GM23338 (cell line): ENCODE results near the gene ACSM4. TPM values are rescaled to one million over a fixed set of nuclear protein-coding genes. Genes with fewer than 3 reads are reported as not detected.

Source experiments
- ATAC-seq: fragments of 200-7000 bp; cut with Tn5 transposase; 3 replicates; pipeline ENCODE4 v1.9.1; 2020
- DNase-seq: peaks from one replicate; pipeline ENCODE4 v3.0.0-alpha.2; 2015; ENCODE audit warnings: low spot score
- H2AFZ ChIP-seq: fragments of 200-600 bp; sonication (generic); 2 replicates; pipeline ENCODE4 v1.8.0; 2016; ENCODE audit warnings: antibody characterized with exemption, mild to moderate bottlenecking, moderate library complexity
- H3F3A ChIP-seq: fragments of 200-600 bp; sonication (generic); replicated peaks from 2 replicates; pipeline ENCODE4 v1.8.0; 2017; ENCODE audit warnings: antibody characterized with exemption, mixed run types, low read depth
- H3K27ac ChIP-seq: fragments of 200-600 bp; sonication (generic); 2 replicates; pipeline ENCODE4 v1.6.1; 2016; ENCODE audit warnings: low read depth
- H3K27me3 ChIP-seq: fragments of 200-600 bp; sonication (generic); 2 replicates; pipeline ENCODE4 v1.8.0; 2016; ENCODE audit warnings: mild to moderate bottlenecking, mixed run types, moderate library complexity; ENCODE audit not compliant: insufficient read depth
- H3K36me3 ChIP-seq: fragments of 200-600 bp; sonication (generic); 2 replicates; pipeline ENCODE4 v1.8.0; 2016; ENCODE audit warnings: mild to moderate bottlenecking; ENCODE audit not compliant: insufficient read depth
- H3K4me1 ChIP-seq: fragments of 200-600 bp; sonication (generic); 2 replicates; pipeline ENCODE4 v1.8.0; 2016; ENCODE audit warnings: mild to moderate bottlenecking, moderate library complexity; ENCODE audit not compliant: insufficient read depth
- H3K4me2 ChIP-seq: fragments of 200-600 bp; sonication (generic); 2 replicates; pipeline ENCODE4 v1.7.1; 2017; ENCODE audit warnings: mixed run types
- H3K4me3 ChIP-seq: fragments of 200-600 bp; sonication (generic); 2 replicates; pipeline ENCODE4 v1.6.1; 2016; ENCODE audit warnings: mixed run types
- H3K79me2 ChIP-seq: fragments of 200-600 bp; sonication (generic); replicated peaks from 2 replicates; pipeline ENCODE4 v1.8.0; 2017; ENCODE audit warnings: mild to moderate bottlenecking; ENCODE audit not compliant: insufficient read depth
- H3K9me2 ChIP-seq: fragments of 200-600 bp; sonication (generic); 2 replicates; pipeline ENCODE4 v1.8.0; 2017; ENCODE audit not compliant: insufficient read depth
- H4K20me1 ChIP-seq: fragments of 200-600 bp; sonication (generic); replicated peaks from 2 replicates; pipeline ENCODE4 v1.8.0; 2017; ENCODE audit warnings: mild to moderate bottlenecking; ENCODE audit not compliant: insufficient read depth
- H3K27ac Mint-ChIP-seq: 2 replicates; pipeline ENCODE4 v1.8.0; 2020; ENCODE audit warnings: inconsistent platforms, mild to moderate bottlenecking, moderate library complexity, mixed read lengths
- H3K27me3 Mint-ChIP-seq: 3 replicates; pipeline ENCODE4 v1.8.0; 2022; ENCODE audit warnings: low read depth, mild to moderate bottlenecking, moderate library complexity, mixed read lengths, inconsistent platforms; ENCODE audit not compliant: insufficient read depth, poor library complexity
- H3K36me3 Mint-ChIP-seq: 3 replicates; pipeline ENCODE4 v1.8.0; 2021; ENCODE audit warnings: low read depth, mild to moderate bottlenecking, inconsistent platforms, moderate library complexity, mixed read lengths
- H3K4me1 Mint-ChIP-seq: 3 replicates; pipeline ENCODE4 v1.8.0; 2020; ENCODE audit warnings: mild to moderate bottlenecking, inconsistent platforms, mixed read lengths
- H3K4me3 Mint-ChIP-seq: 3 replicates; pipeline ENCODE4 v1.8.0; 2021; ENCODE audit warnings: moderate library complexity, mild to moderate bottlenecking, inconsistent platforms, mixed read lengths
- H3K9me3 Mint-ChIP-seq: 3 replicates; pipeline ENCODE4 v1.8.0; 2020; ENCODE audit warnings: moderate library complexity, mild to moderate bottlenecking, inconsistent platforms, mixed read lengths
- CREB1 ChIP-seq: fragments of 250-450 bp; sonication (Bioruptor Pico); IDR thresholded peaks from 2 replicates; pipeline ENCODE4 v1.5.0; 2020; ENCODE audit warnings: low read depth, mild to moderate bottlenecking, moderate library complexity
- EZH2 ChIP-seq: fragments of 200-600 bp; sonication (generic); IDR thresholded peaks from one replicate; pipeline ENCODE4 v1.8.0; 2017; ENCODE audit warnings: antibody characterized with exemption, mild to moderate bottlenecking, low read depth; ENCODE audit not compliant: unreplicated experiment
- EZH2phosphoT487 ChIP-seq: fragments of 200-600 bp; sonication (generic); IDR thresholded peaks from one replicate; pipeline ENCODE4 v1.8.1; 2018; ENCODE audit warnings: antibody characterized with exemption; ENCODE audit not compliant: unreplicated experiment
- JUNB ChIP-seq: IDR thresholded peaks from one replicate; pipeline ENCODE4 v1.6.1; 2016; ENCODE audit warnings: antibody characterized with exemption; ENCODE audit not compliant: unreplicated experiment
- POLR2AphosphoS5 ChIP-seq: IDR thresholded peaks from 2 replicates; pipeline ENCODE4 v1.6.1; 2016; ENCODE audit warnings: antibody characterized with exemption, low read depth
- STAT1 ChIP-seq: IDR thresholded peaks from one replicate; pipeline ENCODE4 v1.6.1; 2016; ENCODE audit warnings: antibody characterized with exemption; ENCODE audit not compliant: unreplicated experiment
- ZNF114 ChIP-seq: fragments of 250-450 bp; sonication (Bioruptor Pico); IDR thresholded peaks from 2 replicates; pipeline ENCODE4 v1.5.0; 2020; ENCODE audit warnings: mild to moderate bottlenecking, moderate library complexity
- ZNF331 ChIP-seq: fragments of 250-450 bp; sonication (Bioruptor Pico); IDR thresholded peaks from 2 replicates; pipeline ENCODE4 v1.5.0; 2020; ENCODE audit warnings: low read depth, mild to moderate bottlenecking, moderate library complexity
- polyA plus RNA-seq: library from polyadenylated mRNA; unstranded; fragments of >200 nt; fragmentation: Nextera tagmentation; extraction: Ambion mirVana; gene quantifications from 2 replicates; pipeline ENCODE4 v1.2.1, GENCODE V29; 2016
- total RNA-seq: library from RNA; depleted of rRNA; stranded (reverse); fragments of >200 nt; shearing (Covaris generic); gene quantifications from 2 replicates; pipeline ENCODE4 v1.2.3, GENCODE V29; 2014
- TF ChIP-seq, protein P1 (sequence below): fragments of 250-450 bp; sonication (Bioruptor Pico); IDR thresholded peaks from 2 replicates; pipeline ENCODE4 v1.5.0; 2020; ENCODE audit warnings: mild to moderate bottlenecking, moderate library complexity
- TF ChIP-seq, protein P2 (sequence below): IDR thresholded peaks from one replicate; pipeline ENCODE4 v1.6.1; 2018; ENCODE audit warnings: antibody characterized with exemption; ENCODE audit not compliant: unreplicated experiment
- TF ChIP-seq, protein P3 (sequence below): IDR thresholded peaks from 2 replicates; pipeline ENCODE4 v1.6.1; 2016; ENCODE audit warnings: antibody characterized with exemption
- TF ChIP-seq, protein P4 (sequence below), 2 experiments: fragments of 200-600 bp in 1 of 2; sonication (generic) in 1 of 2; conservative IDR thresholded peaks; 2 replicates each; pipeline versions ENCODE4 v1.5.1 to v1.6.1; 2016 to 2017; ENCODE audit warnings: antibody characterized with exemption in 2 of 2, low read depth in 2 of 2, mild to moderate bottlenecking in 2 of 2, moderate library complexity in 1 of 2

Gene ACSM4
- total and polyA plus RNA-seq, 2 experiments from 2014 or later, result not detected

DNA sequence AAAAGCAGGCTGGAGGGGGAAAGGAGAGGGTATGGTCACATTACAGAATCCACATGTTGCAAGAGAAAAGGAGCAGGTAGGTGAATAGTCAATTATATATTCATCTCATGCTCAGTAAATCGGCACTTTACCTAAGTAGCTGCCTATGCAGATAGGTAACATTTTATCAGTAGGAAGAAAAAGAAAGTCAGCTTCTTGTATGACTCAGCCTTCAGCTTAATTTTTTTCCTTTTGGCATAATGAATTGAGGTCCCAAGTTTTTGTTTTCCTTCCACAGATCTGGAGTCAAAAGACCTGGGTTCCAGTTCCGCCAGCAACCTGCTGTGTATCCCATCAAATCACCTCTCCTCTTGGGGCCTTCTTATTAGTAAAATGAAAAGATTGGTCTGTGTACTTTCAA is 6.0 kb upstream of the ACSM4 start:
- Mint-ChIP-seq H3K27ac (no peak overlapping the region), H3K9me3 (no peaks in the 10 kb centered on the region), H3K27me3 (peaks cover 4% of the 10 kb centered on the region), H3K36me3 (no peaks in the 10 kb centered on the region), H3K4me1 (peaks cover 32% of the 10 kb centered on the region), H3K4me3 (no peak overlapping the region)
- Histone ChIP-seq H3K79me2 (no peaks in the 10 kb centered on the region), H3K9me2 (peaks cover 12% of the 10 kb centered on the region), H3K27ac (no peak overlapping the region), H3K4me2 (no peak overlapping the region), H3K4me1 (peaks cover 43% of the 10 kb centered on the region), H3K4me3 (no peak overlapping the region), H3K27me3 (no peaks in the 10 kb centered on the region), H3K36me3 (no peaks in the 10 kb centered on the region), H2AFZ (peak overlapping the region; percentile 97), H3F3A (no peaks in the 10 kb centered on the region), H4K20me1 (no peaks in the 10 kb centered on the region)
- TF ChIP-seq STAT1 (no peak), ZNF331 (CRISPR knock-in tag) (no peak), POLR2AphosphoS5 (no peak), CREB1 (CRISPR knock-in tag) (no peak), EZH2phosphoT487 (no peak), JUNB (no peak), ZNF114 (CRISPR knock-in tag) (no peak), EZH2 (no peak)
- TF ChIP-seq, protein P1, sequence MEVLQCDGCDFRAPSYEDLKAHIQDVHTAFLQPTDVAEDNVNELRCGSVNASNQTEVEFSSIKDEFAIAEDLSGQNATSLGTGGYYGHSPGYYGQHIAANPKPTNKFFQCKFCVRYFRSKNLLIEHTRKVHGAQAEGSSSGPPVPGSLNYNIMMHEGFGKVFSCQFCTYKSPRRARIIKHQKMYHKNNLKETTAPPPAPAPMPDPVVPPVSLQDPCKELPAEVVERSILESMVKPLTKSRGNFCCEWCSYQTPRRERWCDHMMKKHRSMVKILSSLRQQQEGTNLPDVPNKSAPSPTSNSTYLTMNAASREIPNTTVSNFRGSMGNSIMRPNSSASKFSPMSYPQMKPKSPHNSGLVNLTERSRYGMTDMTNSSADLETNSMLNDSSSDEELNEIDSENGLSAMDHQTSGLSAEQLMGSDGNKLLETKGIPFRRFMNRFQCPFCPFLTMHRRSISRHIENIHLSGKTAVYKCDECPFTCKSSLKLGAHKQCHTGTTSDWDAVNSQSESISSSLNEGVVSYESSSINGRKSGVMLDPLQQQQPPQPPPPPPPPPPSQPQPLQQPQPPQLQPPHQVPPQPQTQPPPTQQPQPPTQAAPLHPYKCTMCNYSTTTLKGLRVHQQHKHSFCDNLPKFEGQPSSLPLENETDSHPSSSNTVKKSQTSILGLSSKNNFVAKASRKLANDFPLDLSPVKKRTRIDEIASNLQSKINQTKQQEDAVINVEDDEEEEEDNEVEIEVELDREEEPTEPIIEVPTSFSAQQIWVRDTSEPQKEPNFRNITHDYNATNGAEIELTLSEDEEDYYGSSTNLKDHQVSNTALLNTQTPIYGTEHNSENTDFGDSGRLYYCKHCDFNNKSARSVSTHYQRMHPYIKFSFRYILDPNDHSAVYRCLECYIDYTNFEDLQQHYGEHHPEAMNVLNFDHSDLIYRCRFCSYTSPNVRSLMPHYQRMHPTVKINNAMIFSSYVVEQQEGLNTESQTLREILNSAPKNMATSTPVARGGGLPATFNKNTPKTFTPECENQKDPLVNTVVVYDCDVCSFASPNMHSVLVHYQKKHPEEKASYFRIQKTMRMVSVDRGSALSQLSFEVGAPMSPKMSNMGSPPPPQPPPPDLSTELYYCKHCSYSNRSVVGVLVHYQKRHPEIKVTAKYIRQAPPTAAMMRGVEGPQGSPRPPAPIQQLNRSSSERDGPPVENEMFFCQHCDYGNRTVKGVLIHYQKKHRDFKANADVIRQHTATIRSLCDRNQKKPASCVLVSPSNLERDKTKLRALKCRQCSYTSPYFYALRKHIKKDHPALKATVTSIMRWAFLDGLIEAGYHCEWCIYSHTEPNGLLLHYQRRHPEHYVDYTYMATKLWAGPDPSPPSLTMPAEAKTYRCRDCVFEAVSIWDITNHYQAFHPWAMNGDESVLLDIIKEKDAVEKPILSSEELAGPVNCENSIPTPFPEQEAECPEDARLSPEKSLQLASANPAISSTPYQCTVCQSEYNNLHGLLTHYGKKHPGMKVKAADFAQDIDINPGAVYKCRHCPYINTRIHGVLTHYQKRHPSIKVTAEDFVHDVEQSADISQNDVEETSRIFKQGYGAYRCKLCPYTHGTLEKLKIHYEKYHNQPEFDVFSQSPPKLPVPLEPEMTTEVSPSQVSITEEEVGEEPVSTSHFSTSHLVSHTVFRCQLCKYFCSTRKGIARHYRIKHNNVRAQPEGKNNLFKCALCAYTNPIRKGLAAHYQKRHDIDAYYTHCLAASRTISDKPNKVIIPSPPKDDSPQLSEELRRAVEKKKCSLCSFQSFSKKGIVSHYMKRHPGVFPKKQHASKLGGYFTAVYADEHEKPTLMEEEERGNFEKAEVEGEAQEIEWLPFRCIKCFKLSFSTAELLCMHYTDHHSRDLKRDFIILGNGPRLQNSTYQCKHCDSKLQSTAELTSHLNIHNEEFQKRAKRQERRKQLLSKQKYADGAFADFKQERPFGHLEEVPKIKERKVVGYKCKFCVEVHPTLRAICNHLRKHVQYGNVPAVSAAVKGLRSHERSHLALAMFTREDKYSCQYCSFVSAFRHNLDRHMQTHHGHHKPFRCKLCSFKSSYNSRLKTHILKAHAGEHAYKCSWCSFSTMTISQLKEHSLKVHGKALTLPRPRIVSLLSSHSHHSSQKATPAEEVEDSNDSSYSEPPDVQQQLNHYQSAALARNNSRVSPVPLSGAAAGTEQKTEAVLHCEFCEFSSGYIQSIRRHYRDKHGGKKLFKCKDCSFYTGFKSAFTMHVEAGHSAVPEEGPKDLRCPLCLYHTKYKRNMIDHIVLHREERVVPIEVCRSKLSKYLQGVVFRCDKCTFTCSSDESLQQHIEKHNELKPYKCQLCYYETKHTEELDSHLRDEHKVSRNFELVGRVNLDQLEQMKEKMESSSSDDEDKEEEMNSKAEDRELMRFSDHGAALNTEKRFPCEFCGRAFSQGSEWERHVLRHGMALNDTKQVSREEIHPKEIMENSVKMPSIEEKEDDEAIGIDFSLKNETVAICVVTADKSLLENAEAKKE (CRISPR knock-in tag), result no peak
- TF ChIP-seq, protein P2, sequence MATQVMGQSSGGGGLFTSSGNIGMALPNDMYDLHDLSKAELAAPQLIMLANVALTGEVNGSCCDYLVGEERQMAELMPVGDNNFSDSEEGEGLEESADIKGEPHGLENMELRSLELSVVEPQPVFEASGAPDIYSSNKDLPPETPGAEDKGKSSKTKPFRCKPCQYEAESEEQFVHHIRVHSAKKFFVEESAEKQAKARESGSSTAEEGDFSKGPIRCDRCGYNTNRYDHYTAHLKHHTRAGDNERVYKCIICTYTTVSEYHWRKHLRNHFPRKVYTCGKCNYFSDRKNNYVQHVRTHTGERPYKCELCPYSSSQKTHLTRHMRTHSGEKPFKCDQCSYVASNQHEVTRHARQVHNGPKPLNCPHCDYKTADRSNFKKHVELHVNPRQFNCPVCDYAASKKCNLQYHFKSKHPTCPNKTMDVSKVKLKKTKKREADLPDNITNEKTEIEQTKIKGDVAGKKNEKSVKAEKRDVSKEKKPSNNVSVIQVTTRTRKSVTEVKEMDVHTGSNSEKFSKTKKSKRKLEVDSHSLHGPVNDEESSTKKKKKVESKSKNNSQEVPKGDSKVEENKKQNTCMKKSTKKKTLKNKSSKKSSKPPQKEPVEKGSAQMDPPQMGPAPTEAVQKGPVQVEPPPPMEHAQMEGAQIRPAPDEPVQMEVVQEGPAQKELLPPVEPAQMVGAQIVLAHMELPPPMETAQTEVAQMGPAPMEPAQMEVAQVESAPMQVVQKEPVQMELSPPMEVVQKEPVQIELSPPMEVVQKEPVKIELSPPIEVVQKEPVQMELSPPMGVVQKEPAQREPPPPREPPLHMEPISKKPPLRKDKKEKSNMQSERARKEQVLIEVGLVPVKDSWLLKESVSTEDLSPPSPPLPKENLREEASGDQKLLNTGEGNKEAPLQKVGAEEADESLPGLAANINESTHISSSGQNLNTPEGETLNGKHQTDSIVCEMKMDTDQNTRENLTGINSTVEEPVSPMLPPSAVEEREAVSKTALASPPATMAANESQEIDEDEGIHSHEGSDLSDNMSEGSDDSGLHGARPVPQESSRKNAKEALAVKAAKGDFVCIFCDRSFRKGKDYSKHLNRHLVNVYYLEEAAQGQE, result no peak
- TF ChIP-seq, protein P3, sequence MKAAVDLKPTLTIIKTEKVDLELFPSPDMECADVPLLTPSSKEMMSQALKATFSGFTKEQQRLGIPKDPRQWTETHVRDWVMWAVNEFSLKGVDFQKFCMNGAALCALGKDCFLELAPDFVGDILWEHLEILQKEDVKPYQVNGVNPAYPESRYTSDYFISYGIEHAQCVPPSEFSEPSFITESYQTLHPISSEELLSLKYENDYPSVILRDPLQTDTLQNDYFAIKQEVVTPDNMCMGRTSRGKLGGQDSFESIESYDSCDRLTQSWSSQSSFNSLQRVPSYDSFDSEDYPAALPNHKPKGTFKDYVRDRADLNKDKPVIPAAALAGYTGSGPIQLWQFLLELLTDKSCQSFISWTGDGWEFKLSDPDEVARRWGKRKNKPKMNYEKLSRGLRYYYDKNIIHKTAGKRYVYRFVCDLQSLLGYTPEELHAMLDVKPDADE, result no peak
- TF ChIP-seq, protein P4, sequence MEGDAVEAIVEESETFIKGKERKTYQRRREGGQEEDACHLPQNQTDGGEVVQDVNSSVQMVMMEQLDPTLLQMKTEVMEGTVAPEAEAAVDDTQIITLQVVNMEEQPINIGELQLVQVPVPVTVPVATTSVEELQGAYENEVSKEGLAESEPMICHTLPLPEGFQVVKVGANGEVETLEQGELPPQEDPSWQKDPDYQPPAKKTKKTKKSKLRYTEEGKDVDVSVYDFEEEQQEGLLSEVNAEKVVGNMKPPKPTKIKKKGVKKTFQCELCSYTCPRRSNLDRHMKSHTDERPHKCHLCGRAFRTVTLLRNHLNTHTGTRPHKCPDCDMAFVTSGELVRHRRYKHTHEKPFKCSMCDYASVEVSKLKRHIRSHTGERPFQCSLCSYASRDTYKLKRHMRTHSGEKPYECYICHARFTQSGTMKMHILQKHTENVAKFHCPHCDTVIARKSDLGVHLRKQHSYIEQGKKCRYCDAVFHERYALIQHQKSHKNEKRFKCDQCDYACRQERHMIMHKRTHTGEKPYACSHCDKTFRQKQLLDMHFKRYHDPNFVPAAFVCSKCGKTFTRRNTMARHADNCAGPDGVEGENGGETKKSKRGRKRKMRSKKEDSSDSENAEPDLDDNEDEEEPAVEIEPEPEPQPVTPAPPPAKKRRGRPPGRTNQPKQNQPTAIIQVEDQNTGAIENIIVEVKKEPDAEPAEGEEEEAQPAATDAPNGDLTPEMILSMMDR (conservative IDR thresholded peaks at IDR 0.05; ENCODE audit: low read depth in 2 of 2), result no peak
- ATAC-seq (no peak), DNase-seq (no peak)
